Stimulated activated naive CD4-positive, alpha-beta T cell treated with Interleukin-2 at 50 U/mL for 16 hours (primary cell): Measurements from ENCODE around the gene DMAC2.
"Not testable (repeated sequence)": the region's sequence is repeated elsewhere in the genome, so short reads cannot be mapped to it uniquely, and the experiment has no call there.

ENCODE experiments used
- DNase-seq: peaks from one replicate; lab custom pipeline; 2025; lab: John Stamatoyannopoulos, UW

DMAC2 gene

DNA sequence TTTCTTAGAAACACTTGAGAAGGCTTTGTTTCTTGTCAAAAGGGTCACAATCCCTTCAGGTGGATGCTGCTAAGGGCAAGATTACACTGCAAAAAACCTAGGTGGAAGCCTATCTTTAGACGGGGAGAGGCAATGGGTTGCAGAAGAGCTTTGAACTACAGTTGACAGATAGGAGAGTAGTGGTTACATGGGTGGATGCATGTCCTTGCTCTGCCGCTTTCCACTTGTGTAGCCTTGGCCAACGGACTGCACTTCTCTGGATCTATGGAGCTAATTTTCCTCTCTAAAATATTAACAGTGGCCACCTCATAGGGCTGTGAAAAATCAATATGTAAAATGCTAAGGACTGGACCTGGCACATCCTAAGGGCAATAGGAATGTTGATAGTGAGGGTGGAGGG is 41.1 kb downstream of the DMAC2 start:
- DNase-seq, result no peak

DNA sequence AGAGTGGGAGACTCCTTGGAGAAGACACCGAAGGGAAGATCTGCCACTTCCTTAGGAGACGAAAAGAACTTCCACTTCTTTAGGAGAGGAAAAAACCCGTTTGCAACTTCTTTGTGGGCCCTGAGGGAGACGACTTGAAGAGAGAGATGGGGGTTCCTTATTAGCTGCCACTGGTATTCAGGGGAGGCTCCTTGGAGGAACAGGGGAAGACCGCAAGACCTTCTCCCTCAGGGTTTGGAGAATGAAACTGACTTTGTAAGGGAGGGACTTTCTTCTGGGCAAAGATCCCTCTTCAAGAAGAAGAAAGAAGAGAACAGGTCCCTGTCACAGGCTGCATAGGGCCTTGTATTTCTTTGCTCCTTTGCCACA is 41.7 kb downstream of the DMAC2 start:
- no peak for DNase-seq

- DNase-seq, result peak; percentile 99
These were observed 42.3 kb downstream of the DMAC2 start, which contains the start of the genes BCKDHA and EXOSC5 for GRCh38 chr19:41397086-41398049. Gene BCKDHA, plus strand, starts transcription at chr19:41397818. Its CDS starts 10 bp downstream, at chr19:41397828. Gene EXOSC5, minus strand, starts transcription at chr19:41397359. Its CDS starts 31 bp downstream, at chr19:41397328.

- no peak for DNase-seq
These were observed 44.4 kb downstream of the DMAC2 start for GRCh38 chr19:41395355-41395754.

- DNase-seq, result no peak
These were observed 46.9 kb downstream of the DMAC2 start for GRCh38 chr19:41392775-41393174.

DNA sequence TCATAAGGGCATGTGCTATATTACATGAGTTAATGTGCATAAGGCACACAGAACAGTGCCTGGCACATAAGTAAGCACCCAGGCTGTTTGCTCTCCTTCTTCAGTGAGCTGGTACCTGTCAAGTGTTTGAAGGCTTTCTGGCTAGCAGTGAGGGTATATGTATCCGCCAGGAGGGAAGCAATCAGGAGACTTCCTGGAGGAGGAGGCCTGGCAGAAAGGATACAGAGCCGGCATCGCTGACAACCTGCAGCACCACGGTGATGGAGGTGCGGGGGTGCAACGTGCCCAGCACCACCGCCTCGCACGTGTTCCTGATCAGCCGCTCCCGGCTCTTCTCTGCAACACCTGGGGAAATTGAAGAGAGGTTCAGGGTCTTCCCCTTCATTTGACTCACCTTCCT is 48.1 kb downstream of the DMAC2 start:
- no peak for DNase-seq

GRCh38 chr19:41386442-41386841 is 53.3 kb downstream of the DMAC2 start:
- DNase-seq, result no peak

- no peak for DNase-seq
These were observed 55.4 kb downstream of the DMAC2 start for GRCh38 chr19:41384351-41384750.

DNA sequence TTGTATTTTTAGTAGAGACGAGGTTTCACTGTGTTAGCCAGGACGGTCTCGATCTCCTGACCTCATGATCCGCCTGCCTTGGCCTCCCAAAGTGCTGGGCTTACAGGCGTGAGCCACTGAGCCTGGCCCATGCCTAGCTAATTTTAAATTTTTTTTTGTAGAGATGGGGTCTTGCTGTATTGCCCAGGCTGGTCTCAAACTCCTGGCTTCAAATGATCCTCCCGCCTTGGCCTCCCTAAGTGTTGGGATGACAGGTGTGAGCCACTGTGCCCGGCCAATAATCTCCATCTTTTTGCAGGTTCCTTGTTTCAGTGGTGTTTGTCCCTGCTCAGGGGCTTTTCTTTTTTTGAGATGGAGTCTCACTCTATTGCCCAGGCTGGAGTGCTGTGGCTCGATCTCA is 58.2 kb downstream of the DMAC2 start:
- not testable (repeated sequence) for DNase-seq
